Keratinocyte (primary cell): ENCODE results near the gene WNT1.

Experiments used
- CTCF ChIP-seq, 3 experiments: IDR thresholded peaks in 1 of 3; conservative IDR thresholded peaks in 1 of 3; optimal IDR thresholded peaks in 1 of 3; 2 replicates in 2 of 3; 3 replicates in 1 of 3; pipeline versions ENCODE3 to v1.5.1; 2011; ENCODE audit warnings: low read length in 3 of 3, mild to moderate bottlenecking in 3 of 3, moderate library complexity in 2 of 3, control low read depth in 1 of 3, inconsistent platforms in 1 of 3; ENCODE audit not compliant: insufficient read depth in 2 of 3; ENCODE audit errors: extremely low read depth in 1 of 3
- EZH2 ChIP-seq: IDR thresholded peaks from one replicate; pipeline ENCODE4 v1.6.1; 2012; ENCODE audit warnings: inconsistent platforms, mild to moderate bottlenecking, low read length, moderate library complexity

GRCh38 chr12:48978741-48979601 is 849 bp downstream of the WNT1 start:
- TF ChIP-seq CTCF (optimal IDR thresholded peaks at IDR 0.05 in 1 of 3, IDR thresholded peaks at IDR 0.05 in 1 of 3, conservative IDR thresholded peaks at IDR 0.05 in 1 of 3; ENCODE audit: extremely low read depth in 1 of 3, insufficient read depth in 2 of 3, low read length in 3 of 3) (no peak), EZH2 (peak; percentile 95)
